IPS-NIHi7 (cell line): ENCODE data around the gene YPEL2.
A peak's percentile ranks its signal among the peaks of the same experiment; 100 is the strongest.

Experiments used
- DNase-seq: peaks from one replicate; pipeline ENCODE4 v3.0.0; 2012; ENCODE audit warnings: mixed read lengths; ENCODE audit errors: extremely low spot score

YPEL2 gene

DNA sequence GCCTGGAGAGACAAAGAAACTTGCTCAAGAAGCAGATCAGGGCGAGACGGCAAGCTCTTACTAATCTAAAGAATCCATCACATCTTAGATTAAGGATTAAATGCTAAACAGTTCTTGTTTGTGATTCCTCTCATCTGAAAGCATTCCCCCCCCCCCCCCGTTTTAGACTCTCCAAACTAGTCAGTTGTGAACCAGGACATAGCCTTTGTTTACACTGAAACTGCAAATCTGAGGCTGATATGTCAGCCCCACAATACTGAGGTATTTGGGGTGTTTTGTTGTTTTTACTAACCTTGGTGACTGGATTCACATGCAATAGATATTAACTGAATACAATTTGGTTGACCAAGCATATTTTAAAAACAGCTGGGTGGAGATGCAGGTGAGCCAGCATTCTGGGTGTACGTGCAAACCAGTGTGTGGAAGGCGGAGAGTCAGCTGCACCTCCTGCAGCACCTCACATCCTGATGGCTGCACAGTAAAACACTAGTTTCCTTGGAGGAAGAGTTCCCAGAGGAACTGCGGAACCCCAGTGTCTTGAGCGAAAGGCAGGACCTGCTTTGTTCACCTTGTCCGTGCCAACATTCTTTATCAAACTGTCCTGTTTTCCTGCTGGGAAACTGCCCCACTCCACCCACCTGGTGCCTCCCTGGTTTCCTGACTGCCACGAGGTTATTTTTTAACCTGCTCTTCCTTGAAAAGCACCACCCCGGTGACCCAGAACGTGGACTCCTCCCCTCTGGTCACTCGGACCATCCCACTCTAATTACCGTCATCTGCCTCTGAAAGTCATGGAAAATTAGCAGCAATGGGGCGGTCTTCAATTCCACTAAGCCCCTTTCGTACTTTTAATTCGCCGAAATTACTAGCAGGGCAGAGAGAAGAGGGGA is 1.2 kb upstream of the YPEL2 start:
- DNase-seq: no peak

DNA sequence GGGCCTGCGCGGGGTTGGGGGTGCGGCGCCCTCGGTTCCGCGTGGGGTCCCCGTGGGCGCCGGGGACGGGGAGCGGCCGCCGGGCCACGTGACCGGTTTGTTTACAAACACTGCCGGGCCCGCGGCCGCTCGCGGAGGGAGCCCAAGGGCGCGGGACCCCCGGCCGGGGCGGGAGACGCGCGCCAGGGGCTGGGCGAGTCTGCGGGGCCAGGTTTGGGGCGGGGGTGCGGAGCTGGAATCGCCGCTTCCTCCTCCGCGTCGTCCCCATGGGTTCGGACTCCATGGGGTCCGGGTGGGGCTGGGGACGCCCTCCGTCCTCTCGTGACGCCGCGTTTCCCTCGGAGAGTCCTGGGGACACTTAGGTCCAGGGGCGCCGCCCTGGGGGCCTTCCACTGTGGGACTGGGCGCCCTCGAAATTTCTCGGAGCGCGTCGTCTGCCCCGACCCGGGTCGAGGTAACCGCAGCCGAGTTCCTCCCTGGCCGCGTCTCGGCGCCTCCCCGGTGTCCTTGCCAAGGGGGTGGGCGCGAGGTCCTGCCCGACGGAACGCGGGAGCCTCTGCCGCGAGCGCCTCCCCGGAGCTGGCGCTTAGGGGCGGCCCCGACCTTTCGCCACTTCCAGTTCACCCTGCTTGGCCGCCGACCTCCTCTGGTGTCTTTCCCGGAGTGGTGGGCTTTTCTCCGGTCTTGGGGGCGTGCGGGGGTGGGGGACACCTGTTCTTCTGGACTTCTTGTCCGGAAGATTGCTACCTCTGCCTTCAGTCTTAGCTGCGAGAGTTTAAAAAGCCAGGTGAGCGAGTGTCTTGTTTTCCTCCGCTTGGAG is 684 bp downstream of the YPEL2 start:
- DNase-seq: peak; percentile 33

DNA sequence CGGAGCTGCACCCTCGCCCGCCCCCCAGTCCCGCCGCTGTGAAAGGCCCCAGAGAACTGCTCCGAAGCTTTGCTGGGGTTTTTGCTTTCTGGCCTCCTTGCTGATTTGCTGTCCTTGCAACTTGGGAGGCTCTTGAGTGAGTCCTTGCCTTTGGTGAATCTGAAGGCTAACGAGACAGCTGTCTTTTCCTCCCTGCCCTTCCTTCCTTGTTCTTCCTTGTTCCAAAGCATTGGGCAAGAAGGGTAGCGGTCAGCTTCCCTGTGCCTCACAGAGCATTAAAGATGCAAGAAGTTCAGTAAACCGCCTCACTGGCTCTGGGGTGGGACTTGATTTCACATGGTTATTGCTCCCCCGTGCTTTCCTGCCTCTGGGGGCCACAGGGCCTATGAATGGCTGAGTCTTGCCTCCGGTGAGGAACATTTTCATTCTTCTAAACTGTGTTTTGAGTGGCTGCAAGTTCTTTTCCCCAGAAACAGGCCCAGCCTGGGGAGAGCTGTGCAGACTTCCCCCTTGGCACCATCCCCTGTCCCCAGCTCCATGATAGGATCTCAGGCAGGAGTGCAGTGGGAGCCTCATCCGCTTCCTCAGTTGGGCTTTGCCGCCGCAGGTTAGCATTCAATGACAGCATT is 1.4 kb downstream of the YPEL2 start:
- DNase-seq: no peak

DNA sequence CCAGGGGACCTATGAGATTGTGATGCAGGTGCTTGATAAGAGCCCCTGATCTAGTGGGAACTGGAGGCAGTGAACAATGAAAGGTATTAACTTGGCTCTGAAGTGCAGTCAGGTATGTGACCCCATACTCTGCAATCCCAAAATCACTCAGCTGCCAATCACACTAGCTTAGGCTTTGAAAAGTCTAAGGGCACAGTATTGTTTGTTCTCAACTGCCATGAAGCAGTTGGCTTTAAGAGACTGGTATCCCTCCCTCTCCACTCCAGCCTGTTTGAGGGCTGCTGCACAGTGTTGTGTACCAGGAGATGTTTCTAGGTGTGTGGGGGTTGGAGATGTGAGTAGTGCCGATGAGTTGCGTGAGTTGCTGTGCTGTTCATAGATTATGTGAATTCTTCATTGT is 2.4 kb downstream of the YPEL2 start:
- DNase-seq: no peak

DNA sequence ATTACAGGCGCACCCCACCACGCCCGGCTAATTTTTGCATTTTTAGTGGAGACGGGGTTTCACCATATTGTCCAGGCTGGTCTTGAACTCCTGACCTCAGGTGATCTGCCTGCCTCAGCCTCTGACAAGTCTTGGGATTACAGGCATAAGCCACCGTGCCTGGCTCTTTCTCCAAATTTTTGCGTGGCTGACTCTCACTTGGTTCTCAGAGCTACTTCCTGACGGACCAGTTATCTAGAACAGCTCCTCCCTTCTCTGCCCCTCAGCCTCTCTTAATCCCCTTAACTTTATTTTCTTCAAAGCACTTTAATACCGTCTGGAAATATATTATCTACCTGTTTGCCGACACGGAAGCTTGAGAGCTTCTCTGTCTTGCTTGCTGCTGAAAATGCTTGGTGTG is 4.2 kb downstream of the YPEL2 start:
- no peak for DNase-seq

DNA sequence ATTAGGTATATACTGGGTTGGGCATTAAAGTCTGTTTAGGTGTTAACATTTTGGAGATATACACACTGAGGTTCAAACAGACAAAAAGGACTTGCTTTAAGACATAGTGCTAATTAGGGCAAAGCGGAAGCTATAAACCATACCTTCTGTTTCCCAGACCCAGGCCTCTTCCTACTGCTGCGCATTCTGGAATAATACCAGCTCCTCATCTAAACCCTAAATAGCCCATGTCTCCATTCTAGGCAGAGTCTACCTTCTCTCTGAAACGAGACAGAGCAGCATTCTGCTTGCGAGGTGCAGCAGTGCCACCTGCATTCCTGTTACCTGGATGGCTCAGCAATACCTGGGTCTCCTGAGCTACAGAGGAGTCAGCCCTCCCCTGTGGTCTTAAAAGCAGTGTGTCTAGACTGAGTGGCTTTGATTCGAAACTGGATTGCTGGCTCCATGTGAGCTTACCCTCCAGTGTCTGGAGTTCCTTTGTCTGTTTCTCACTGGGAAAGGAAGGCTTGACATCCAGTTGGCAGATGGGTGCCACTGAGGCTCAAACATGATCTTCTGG is 6.4 kb downstream of the YPEL2 start:
- no peak for DNase-seq

DNA sequence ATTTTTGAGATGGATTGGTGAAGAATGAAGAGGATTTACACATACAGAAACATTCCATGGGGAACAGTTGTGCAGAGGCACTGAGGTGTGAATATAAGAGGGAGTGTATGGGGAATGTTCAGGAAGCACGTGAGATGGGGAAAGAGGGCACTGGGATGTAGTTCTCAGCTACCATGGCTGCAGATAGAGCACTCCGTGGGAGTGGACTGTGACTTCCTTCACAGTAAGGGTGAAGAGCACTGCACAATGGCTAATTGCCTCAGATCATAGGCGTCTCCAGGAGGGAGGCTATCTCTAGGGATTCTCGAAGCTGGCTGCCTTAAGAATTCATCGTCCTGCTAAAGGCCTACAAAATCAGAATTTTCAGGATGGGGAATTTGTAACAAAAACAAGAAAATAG is 7.0 kb downstream of the YPEL2 start:
- no peak for DNase-seq

DNA sequence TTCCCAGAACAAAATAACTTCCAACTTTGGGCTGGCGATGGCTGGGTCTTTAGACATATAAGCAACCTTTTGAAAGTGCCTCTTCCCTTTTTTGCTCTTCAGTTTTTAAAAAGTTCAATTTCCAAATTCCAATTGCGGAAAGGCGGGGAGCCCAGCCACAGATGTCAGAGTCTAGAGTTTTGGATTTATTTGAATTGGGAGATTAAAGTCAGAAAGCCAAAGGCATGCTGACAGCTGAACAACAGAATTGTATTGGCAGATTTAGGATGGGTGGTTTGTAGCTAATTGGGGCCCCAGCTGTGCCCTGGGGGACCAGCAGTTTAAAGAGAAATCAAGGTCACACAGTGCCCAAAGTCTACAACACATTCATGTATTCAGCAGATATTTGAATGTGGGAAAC is 10.5 kb downstream of the YPEL2 start:
- no peak for DNase-seq

DNA sequence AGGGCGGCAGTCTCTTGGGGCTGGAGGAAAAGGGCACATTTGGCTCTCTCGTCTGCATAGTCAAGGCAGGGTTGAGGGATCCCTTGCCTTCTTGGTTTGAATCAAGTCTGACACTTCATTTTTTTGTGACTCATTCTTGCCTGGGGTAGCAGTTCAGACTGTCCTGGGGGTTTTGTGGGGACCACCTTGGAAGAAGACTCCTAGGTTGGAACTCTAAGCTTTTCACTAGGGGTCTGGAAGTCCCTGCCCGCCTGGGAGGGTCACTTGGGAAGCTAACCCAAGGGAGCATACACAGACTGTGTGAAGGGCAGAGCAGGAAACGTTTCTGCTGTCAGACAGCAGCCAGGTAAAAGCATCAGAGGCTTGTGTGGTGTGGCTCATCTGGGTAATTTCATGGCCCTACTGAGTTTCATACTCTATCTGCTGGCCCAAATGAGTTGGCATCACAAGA is 11.3 kb downstream of the YPEL2 start:
- no peak for DNase-seq

DNA sequence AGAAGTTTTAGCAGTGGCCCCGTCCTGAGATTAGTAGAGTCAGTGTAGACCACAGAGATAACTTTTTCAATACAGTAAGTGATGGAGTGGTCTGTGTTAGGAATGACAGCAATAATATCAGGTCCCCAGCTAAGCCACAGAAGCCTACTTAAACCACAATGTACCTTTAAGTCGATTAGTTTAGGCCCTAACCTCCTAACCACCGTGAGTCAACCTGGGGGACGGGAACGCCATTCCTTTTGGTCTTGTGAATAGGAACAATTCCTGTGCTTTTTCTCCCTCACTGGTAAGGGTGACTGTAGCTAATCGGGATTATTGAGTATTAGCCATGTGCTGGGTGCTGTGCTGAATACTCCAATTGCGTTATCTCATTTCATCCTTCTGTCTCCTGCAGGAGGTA is 14.0 kb downstream of the YPEL2 start:
- DNase-seq: no peak

DNA sequence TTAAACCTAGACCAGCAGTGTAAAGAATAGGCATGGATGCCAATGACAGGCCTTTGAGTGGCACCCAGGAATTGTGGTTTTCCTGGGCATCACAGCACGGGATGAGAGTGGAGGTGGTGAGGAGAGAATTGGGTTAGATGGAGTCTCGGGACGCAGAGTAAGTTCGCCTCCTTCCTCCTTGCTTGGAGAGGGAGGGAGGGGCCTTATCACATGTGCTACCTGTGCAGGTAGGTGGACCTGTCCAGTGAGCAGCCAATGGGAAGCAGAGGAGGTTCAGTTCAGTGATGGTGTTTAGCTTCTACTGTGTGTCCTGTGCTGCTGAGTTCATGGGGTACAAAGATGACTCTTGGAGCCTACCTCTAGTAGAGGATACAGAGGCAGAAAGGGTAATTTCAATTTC is 14.9 kb downstream of the YPEL2 start:
- DNase-seq: no peak

DNA sequence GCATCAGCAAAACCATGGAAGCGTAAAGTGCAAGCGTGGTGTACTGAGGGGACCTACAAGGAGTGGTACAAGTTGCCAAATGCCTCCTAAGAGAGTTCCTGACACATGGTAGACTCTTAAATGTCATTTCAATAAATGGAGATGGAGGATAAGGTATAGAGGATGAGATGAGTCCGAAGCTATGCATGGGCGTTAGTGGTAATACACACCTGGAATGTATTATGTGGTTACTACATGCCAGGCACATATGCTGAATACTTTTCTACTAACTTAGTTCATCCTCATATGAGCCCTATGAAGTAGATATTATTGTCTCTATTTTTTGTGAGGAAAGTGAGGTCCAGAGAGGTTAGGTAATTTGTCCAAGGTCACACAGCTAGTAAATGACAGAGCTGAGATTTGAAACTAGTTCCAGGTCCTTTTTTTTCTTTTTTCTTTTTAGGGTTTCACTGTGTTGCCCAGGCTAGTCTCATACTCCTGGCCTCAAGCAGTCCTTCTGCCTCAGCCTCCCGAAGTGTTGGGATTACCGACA is 15.5 kb downstream of the YPEL2 start:
- no peak for DNase-seq

DNA sequence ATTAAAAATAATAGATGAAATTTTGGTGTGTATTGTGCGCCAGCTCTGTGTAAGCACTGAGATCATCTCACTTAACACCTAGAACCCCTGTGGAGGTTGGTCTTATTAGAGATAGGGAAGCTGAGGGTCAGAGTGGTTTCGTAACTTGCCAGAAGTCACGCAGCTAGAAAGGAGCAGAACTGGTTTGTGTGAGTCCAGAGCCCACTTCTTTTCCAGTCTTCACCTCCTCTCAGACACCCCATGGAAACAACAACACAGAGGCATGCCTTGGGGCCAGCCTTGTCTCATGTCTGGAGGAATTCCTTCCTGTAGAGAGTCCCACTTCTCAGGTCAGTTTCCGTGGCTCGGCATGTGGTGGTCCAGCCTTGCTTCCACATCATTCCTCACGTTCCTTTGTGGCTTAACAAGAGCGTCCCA is 16.5 kb downstream of the YPEL2 start:
- no peak for DNase-seq

DNA sequence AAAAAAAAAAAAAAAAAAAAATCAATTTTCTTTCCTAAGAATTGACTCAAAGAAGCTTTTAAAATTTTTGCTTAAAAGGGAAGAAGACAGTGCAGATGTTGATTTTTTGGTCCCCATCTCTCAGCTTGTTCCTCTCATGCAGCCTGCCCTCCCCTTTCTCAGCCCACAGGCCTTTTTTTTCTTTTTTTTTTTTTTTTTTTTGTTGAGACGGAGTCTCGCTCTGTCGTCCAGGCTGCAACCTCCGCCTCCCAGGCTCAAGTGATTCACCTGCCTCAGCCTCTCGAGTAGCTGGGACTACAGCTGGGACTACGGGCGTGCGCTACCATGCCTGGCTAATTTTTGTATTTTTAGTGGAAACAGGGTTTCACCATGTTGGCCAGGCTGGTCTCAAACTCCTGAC is 17.7 kb downstream of the YPEL2 start:
- DNase-seq: no peak

DNA sequence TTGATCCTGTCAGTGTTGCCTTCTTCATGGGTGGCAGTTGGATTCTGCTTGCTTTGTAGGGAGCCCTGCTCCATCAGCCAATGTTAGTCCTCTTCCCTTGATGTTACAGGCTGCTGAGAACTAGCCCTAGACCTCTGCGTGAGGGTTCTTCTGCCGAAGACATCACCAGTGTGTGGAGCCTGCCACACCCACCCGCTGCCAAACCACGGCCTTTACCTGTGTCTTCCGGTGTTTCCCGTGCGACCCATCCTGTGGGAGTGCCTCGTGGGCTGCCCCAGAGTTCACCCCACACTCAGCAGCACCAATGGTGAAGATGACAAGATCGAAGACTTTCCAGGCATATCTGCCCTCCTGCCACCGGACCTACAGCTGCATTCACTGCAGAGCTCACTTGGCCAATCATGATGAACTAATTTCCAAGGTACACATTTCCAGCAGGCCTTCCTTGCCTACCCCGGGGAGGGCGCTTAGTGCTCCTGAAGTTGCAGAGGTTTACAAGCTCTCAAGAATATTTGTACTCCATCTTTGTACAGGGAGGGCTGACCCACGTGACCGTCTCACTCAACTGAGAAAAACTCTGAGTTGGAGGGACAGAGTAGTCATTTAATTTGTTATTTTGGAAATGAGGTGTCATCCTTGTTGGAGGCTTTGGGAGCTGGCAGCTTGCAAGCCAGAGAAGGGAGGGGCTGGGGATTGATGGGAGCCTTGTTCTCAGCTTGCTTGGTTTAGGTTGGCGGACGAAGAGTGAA is 21.8 kb downstream of the YPEL2 start:
- no peak for DNase-seq

DNA sequence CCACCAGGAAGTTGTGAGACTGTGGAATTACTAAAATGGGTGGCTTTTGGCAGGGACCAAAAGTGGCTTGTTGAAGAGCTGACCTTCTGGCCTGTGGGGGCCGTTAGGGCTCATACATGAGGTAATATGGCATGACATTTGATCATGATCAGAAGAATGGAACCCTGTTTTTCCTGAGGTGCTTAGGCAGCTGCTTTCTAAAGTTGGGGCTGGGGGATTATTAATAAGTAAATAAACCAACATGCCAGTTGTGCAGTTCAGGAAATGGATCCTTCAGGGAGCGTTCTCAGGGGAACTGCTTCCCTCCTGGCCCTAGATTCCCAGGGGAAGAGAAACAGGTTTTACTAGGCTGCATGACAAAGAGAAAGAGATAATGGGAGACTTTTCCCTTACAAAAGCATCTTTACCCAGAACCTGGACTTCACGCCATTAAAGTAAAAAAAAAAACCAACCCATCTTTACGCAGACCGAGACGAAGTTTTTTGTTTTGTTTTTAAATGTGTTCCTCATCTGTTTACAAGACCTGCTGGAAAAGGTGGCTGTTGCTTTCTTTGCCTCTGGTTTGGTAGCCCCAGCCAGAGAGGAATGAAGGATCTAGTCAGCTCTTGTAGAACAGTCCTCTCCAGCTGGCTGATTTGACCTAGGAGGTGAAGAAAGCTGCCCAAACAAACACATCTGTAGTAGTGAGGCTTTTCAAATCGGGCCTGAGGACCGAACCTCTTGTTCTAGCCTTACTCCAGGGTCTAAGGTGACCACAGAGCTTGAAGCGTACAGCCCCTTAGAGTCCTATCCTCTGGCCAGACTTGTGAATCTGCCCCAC is 22.7 kb downstream of the YPEL2 start:
- DNase-seq: no peak

DNA sequence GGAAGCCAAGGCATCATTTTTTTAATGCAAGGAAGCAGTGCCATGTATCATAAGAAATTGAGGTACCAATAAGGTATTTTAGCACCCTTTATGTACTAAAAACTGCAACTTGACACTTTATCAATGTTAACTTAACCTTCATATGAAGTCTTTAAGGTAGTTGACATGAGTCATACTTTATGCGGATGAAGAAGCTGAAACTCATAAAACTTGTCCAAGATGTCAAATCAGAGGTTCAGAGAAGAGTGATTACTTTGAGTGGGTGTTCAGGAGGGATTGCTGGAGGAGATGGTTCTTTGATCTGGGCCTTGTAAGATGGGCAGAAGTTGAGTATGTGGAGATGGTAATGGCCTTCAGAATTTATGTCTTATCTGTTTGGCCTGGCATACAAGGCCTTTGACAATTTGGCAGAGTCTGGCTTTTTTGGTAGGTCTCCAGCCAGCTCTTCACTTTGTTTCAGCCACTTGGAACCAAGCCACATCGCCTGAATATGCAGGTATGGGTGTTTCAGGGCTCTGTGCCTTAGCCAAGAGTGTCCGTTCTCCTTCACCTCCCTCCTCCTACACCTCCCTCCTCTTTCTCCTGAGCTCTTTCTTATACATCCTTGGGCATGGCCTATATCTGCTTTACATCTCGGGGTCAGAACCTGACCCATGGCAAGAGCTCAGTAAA is 23.7 kb downstream of the YPEL2 start:
- DNase-seq: no peak

DNA sequence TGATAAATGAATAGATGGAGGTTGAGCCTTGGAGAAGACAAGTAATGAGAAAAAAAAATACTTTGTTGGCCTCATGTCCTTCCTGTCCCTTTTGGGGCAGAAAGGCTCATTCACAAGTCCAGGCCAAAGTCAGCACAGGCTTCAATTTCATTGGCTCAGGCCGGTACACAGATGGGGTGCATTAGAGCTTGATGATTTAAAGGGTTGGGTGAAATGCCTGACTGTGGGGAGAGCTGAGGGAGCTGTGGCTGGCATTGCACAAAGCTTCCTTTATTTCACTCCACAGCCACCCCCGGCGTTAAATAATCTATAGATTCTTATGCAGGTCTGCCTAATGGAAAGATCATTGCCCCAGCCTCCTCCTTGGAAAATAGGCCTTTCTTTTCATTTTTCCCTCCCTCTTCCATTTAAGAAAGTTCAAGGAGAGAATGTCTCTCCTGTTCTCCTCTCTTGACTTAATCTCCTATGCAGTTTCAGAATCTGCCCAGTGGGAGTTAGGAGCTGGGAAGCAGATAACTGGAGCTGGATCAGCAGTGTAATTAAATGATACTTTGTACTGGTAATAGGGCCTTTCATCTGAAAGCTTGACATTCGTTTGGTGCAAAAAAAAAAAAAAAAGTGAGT is 24.4 kb downstream of the YPEL2 start:
- no peak for DNase-seq

DNA sequence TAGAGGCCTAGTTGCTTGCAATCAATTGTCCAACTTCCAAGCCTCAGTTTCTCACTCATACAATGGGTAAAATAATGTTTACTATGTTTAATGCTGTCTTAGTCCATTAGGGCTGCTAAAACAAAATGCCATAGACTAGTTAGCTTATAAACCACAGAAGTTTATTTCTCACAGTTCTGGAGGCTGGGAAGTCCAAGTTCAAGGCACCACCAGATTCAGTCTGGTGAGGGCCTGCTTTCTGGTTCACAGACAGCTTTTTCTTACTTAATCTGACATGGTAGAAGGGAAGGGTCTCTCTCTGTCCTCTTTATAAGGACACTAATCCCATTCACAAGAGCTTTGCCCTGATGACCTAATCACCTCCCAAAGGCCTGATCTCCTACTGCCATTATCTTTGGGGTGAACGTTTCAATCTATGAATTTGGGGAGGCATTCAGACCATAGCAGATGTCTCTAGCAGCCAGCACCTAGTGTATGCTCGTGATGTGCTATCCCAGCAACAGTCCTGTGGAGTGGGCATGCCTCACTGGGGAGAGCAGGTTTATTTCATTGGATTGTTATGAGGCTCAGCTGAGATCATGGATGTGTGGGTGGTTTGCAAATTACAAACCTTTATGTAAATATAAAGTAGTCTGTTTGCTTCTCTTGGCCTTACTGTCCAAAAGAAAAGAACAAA is 25.2 kb downstream of the YPEL2 start:
- DNase-seq: no peak
